Stimulated activated CD8-positive, alpha-beta memory T cell treated with anti-CD3 and anti-CD28 coated beads, Interleukin-4, amount 100 ng/mL, for 4 hours (primary cell): ENCODE results near the gene BEND6.

ENCODE experiments used
- DNase-seq, 2 donors: peaks; one replicate each; pipeline ENCODE4 v3.0.0-alpha.2; 2020; ENCODE audit warnings: low read depth in 2 of 2, low spot score in 1 of 2

The BEND6 gene

DNA sequence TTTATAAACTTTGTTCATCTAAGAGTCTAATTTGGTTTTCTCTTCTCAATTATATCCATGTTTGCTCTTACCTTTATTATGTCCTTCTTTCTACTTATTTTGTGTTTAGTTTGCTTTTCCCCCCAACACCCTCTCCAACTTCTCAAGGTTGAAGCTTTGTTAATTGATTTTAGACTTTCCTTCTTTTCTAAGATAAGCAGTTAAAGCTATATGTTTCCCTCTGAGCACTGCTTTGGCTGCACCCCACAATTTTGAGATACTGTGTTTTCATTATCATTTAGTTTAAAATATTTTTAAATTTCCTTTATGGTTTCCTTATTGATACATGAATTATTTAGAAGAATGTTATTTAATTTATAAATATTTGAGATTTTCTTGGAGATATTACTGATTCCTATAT lies 13.9 kb upstream of the BEND6 start:
- no peak for DNase-seq

DNA sequence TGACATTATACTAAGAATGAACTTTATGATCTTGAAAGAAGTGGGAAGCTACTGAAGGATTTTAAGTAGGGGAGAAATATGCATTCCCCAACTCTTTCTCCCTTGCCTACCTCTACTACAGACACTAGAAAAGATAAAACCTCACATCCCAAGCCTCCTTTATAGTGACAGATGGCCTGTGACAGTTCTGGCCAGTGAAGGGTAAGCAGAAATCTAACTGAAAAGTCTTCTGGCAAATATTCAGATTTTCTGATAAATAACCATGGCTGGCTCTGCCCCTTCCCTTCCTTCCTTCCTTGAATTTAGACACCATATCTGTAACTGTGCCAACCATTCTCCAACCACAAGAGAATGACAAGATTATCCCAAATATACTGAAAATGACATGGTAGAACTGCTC lies 10.2 kb upstream of the BEND6 start:
- DNase-seq: no peak

DNA sequence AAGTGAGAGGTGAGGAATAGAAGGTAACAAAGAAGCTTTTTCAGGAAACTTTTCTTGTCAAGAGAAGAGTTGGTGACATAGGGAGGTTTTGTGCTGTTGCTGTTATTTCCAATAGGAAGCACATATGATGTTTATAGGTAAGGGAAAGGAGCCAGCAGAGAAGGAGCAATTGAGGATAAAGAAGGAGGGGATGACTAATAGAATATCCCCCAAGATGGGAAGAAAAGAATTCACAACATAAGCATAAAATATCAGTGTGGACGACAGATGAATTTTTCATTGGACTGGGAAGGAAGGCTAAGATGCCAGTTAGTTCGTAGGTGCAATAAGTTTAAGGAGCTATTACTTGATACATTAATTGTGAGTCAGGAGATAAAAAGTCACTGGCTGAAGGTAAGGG lies 8.5 kb upstream of the BEND6 start:
- DNase-seq: no peak

DNA sequence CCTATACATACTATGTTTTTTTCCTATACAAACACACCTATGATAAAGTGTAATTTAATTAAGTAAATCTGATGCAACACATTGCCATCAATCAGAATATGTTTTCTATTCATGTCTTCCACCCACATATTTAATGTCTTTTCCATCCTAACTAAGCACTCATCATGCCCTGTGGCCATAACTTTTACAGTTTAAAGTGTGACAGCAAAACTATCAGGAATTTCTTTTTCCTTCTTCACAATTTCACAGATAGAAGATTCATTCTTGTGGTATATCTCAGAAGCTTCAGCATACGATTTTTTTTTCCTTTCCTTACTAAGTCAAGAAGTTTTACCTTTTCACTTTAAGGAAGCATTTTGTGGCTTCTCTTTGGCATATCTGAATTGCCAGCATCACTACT lies 7.0 kb upstream of the BEND6 start:
- no peak for DNase-seq

DNA sequence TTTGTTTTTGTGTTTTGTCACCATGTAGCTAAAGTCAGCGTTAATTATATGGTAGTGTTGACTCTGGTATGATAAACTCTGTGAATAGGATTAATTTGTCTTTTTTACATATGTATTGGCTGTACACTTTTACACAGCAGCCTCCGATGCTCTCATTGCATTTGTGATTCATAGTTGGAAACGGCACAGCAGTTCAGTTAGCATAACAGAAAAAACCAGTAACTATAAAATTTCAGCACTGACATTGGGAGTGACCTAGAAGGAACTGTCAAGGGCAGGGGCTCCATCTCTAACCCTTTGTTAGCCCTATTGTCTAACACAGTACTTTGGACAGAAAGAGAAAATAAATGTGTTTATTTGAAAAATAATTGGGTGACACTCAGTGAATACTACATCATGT lies 5.6 kb upstream of the BEND6 start:
- no peak for DNase-seq

DNA sequence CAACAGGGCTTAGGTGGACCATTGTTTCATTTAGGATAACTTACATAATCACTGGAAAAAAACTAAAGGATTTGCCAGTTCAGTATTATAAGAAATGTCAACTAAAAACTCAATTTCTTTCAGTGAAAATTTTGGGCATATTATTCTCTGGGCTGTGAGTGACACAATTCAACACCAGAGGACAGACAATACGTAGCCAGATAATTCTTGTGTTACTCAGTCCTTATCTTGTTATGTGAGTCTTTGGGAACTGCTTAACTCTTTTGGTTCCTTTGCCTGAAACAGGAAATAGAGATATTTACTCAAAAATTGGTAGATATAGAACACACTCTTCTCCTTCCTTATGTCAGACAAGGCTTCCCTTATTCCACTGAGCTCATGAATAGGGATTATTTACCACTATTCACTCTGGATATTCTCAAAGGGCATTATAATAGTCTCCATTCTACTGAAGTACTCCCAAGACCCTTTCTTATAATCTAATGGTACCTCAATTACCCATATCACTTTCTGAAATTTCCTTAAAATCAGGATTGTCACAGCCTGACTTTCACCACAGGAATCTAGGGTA lies 4.9 kb upstream of the BEND6 start:
- DNase-seq: no peak

DNA sequence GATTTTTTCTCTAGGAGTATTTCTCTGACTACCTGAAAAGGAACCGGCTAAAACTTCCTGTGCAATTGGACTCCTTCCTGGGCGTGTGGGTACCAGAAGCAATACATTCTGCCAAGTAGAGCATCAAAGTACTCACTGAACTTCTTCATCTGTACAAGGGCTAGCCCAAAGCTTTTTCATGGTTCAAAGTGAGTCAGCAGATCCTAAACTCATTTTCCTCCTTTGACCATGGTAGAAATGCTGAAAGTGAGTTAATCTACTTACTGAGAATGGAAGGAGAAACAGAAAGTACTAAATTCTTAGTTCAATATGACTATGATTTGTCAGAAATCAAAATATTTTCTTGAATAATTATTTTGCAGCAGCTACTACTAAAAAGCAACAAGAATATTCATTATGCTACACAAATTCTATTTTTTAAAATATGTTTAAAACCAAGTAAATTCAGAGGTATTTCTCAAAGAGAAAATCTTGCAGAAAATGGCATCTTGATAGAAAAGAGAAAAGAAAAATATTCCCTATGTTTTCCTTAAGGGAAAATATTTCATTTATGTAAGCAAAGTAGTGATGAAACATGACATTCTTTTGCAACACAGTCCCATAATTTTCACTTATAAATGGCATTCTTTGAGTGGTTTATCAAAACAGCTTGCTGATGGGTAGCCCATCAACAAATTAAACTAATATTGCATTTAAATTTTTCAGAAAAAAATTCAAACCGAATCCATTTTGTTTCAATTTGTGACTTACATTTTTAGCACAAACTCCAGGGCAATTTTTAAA lies 3.7 kb upstream of the BEND6 start:
- DNase-seq: no peak

DNA sequence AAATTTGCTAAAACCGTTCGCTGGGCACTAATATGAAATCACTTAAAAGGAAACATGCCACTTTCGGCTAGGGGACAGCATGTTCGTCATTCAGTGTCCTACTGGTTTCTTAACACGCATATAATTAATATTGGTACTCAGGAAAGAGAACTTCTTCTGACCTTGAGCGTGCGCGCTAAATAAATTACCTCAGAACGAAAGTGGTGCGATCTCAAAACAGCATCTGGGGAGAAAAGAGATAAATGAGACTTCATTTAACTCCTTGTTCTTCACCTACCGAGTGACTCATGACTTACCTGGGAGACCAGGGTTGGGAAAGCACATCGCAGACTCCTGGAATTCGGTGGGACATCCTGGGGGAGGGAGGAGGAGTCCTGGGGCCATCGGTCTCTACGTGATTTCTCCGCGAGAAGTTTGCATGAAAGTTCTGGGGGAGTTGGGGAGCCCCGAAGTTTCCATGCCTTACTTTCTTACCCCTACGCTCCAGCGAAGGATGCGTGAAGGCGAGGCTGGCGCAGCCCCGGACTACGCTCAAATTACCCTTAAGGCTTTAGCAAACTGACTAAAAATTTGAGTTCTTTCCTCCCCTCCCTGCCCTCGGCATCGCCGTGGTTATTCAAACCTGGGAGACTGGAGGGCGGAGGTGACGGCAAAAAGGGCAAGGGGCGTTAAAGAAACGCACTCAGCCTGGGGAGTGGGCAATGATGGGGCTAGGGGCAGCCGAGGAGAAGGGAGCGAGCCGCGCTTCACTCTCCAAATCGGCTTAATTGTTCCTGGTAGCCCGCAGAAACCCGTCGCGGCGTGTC lies 1.1 kb upstream of the BEND6 start:
- no peak for DNase-seq

DNA sequence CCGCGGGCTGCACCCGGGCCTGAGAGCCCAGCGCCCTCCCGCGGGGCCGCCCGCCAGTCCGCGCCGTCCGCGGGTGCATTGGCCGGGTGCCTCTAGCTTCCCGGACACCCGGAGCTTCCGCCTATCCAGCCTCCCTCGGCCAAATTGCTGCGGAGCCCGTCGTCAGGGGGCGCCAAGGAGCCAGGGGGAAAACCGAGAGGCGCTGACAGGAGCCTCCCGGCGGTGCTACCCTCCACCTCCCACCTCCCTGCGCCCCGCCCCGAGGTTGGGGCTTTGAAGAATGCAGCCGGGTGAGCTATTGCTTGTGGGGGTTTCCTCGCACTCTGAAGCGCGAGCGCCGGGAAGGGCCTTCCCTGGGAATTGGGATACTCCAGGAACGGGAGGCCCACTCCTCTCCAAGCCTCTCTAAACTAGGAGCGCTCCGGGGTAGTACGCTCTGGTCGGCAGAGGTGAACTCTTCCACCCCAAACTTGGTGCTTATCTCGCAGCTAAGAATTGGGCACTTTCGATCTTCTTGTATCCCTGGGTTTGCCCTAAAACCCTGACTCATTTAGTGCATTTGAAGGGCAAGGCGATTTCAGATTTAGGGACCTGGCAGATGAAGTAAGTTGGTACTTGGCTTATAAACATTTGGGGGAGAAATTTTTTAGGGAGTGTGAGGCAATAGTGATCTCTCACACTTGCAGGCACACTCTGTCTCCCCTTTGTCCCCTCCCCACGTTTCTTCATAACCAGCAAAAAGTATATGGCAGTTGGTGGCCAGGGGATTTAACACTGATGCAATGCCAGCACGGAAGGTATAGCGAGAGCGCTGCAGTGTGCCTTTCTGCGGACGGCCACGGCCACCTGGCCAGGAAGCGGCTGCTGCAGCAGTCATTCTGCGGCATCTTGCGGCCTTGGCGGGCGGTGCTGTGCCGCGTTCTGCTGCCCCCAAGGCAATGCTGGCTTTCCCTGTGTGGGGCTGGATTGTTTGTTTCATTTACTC lies 556 bp downstream of the BEND6 start:
- DNase-seq: peak in 1 of 2 donors; percentile 21

DNA sequence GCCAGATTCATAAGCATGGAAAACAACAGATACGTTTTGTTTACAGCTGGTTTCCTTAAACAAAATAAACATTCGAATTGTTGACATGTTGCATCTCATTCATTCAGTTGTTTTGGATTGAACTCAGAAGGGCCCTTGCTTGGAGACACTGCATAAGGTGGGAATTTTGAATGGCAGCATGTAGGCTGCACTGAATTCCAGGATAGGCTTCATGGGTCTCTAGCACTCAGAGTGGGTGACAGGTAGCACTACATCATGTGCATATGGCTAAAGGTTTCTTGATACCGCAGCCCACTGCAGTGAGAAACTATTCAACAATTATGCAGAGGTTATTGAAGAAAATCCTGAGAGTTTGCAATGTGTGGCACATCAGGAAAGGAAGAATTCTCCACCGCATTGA lies 1.6 kb downstream of the BEND6 start:
- DNase-seq: no peak

DNA sequence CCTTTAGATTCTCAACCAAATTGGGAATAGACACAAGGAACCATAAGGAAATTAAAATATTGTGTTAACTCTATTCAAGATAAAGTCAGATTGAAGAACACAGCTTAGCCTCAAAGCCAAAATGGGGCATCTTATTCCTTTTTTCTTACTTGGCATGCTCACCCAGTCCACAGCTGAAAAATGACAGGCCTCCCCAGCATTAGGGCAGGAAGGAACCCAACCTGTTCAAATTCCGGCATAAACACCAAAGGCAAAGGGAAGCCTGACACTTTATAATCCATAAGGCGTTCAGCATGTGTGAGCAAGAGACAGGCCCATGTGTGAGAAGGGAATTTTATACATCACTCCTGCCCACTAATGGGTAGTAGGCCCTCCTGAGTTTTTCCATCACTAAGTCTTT lies 2.9 kb downstream of the BEND6 start:
- DNase-seq: no peak

DNA sequence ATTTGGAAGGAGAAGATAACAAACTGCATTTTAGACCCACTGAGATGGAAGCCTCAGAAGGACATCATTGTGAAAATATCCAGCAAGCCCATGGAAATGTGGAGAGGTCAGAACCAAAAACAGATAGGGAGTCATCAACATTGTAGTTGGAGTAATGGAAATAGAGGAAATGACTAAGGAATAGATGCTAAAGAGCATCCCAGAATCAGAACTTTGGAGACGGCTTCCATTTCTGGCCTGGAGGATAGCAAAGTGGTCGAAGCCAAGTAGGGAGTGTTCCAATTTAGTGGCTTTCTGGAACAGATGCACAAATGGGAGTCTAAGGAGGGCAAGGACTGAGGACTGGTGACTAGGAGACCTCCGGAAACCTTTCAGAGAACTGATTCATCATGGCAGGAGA lies 3.6 kb downstream of the BEND6 start:
- DNase-seq: no peak

DNA sequence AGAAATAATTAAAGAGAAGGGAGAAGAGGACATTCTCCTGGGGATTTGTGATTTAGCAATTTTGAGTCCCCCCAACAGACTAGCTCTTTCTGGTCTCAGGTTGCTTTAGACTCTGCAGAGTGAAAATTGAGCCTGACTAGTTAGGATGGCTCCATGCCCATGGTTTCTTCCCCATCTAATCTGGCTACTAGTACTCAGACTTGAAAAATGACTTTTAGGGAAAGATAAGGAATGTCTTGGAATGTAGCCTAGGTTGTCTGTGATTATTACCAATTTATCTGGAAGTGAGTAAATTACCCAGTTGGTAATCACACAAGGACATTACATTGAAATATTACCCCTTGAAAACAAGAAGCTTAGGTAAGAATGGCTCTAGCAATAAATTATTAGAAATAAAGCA lies 4.2 kb downstream of the BEND6 start:
- no peak for DNase-seq

DNA sequence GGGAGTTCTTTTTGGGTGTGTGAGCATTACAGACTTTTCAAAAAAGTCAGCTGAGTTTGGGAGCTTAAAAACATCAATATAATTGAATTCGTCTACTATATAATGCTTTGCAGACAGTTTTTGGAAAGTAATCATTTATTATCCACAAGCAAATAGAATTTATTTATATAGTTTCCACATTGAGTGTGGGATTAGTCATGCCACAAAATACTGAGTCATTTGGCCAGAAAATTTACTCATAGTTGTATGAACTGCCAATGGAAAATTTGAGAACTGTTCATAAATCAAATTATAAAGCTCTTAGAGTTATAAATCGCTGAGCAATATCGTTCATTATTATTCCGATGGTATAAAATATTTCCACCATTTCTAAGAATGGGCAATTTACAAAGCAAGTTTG lies 5.0 kb downstream of the BEND6 start:
- DNase-seq: no peak

DNA sequence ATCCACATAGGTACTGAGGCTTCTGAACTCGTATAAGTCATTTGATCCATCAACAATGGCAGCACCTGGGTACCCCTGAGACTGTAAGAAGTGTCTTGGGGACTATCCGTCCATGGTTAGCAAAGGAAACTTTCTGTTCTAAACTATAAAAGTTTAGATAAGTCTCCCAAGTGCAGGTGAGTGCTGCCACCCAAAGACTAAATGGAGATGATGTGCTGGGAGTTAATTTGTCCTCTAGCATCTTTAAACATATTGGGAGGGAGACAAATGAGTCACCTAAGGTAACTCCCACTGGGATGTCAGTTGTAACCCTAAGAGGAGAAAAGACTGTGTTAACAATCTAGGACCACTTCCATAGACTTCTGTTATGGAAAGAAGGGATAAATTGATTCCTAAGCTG lies 6.2 kb downstream of the BEND6 start:
- no peak for DNase-seq

DNA sequence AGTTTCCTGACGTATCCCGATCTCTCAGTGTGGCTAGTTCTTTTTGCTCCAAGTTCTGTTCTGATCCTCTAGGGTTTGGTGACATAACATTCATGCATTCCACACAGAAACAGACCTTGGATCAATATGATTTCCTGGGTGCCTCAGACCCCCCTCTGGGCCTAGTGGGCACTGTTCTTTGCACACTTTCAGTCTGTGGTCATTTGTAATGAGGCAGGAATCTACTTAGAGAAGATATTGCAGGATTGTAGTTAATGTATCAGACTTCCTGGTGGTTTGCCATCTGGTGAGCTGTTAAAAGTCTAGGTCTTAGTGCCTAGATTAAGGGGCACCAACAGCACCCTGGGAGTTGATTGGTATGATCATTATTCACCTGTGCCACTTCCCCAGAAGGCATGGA lies 7.5 kb downstream of the BEND6 start:
- DNase-seq: no peak

DNA sequence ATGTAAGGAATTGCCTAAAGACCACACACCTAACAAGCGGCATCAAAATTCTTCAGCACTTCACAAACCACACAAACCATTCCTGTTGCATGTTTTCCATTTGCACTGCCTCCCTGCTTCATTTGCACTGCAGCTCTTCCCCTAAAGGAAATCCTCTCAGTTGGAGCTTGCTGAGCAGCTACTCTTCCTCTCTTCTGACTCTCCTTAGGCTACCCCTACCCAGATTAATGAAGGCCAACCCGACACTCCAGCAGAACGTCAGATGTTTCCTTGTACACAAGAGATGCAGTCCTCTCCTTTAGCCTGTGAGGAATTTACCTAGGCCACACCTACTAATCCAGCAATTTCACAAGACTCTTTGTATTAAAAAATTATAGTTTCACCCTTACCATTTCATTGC lies 8.1 kb downstream of the BEND6 start:
- DNase-seq: no peak

DNA sequence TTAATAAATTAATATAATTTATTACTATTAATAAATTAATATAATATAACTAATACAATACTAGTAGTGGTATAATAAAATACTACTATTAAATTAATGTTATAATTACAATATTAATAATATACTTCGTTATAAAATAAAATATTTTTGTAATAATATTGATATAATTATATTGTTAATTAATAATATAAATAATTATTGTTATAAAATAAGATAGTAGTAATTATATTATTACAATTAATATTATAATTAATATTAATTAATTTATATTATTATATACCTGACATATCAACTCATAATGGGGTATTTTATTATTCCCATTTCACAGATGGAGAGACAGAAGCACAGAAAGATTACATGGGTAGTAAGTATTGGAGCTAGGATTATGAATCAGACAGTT lies 8.9 kb downstream of the BEND6 start:
- DNase-seq: no peak

DNA sequence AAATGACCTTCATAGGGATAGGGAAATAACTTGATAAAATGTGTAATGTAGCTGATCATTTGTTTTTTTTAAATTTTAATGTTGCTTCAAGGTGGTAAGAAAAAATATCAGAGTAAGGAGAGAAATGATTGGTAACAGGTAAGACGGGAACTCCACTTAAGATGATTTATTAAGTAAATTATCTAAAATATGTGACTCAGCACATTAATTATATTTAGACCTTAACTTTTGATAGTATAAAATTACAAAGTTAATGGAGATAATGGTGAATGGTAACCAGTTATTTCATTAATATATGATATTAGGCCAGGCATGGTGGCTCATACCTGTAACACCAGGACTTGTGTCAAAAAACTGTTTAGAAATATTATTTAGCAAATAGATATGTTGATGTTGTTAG lies 10.2 kb downstream of the BEND6 start:
- no peak for DNase-seq

DNA sequence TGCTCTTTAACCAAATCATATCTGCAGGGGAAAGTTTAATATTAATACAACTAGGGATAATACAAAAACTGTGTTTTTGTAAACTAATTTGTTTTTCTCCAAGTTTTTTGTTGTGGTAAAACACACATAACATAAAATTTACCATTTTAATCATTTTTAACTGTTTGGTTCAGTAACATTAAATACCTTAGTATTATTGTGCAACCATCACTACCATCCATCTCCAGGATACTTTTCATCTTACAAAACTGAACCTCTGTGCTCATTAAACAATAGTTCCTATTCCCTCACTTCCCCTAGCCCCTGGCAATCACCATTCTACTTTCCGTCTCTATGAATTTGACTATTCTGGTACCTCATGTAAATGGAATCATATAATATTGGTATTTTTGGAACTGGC lies 15.9 kb downstream of the BEND6 start:
- DNase-seq: no peak

DNA sequence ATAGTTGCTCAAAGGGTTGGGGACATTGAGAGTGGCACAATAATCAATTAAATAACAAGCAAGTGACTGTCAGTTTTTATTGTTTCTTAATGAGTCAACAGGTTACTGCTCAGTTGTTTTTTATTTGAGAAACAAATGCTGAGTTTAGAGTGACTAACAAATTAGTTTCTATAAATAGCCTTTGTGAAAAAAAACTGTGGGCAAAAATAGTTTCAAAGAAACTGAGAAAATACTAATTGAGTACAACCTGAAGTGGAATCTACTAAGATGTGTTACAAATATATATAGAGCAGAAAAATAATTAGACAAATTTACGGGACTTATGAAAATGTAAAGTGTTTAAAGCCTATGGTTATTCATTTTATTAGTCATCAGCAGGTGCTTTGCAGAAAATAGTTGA lies 22.3 kb downstream of the BEND6 start:
- DNase-seq: no peak
